Prostate gland (tissue), 2 donors: ENCODE data around the gene ZNF576. TPM values are rescaled to one million over a fixed set of nuclear protein-coding genes. Genes with fewer than 3 reads are reported as not detected.
A peak's percentile ranks its signal among the peaks of the same experiment; 100 is the strongest.

Experiments used
- DNase-seq: peaks from one replicate; pipeline ENCODE4 v3.0.0-alpha.2; 2019; ENCODE audit warnings: low spot score
- H3K27ac ChIP-seq, 2 donors: fragments of 200-600 bp; sonication (generic); 2 replicates each; pipeline ENCODE4 v1.5.1; 2017 to 2019
- H3K27me3 ChIP-seq: fragments of 200-600 bp; sonication (generic); replicated peaks from 2 replicates; pipeline ENCODE4 v1.5.1; 2019; ENCODE audit not compliant: insufficient read depth
- H3K36me3 ChIP-seq, 2 donors: fragments of 200-600 bp; sonication (generic); 1 replicate in 1 of 2; 2 replicates in 1 of 2; pipeline versions ENCODE4 v1.5.1 to v1.8.1; 2017 to 2019
- H3K4me1 ChIP-seq: fragments of 200-600 bp; sonication (generic); replicated peaks from 2 replicates; pipeline ENCODE4 v1.5.1; 2019
- H3K4me3 ChIP-seq, 2 donors: fragments of 200-600 bp; sonication (generic); 2 replicates each; pipeline ENCODE4 v1.5.1; 2017 to 2019
- H3K9me3 ChIP-seq: fragments of 200-600 bp; sonication (generic); 2 replicates; pipeline ENCODE4 v1.5.1; 2017
- POLR2A ChIP-seq: fragments of 450-650 bp; IDR thresholded peaks from one replicate; pipeline ENCODE4 v1.6.1; 2016; ENCODE audit warnings: antibody characterized with exemption, mild to moderate bottlenecking
- POLR2AphosphoS5 ChIP-seq: sonication (generic); formaldehyde crosslinking; IDR thresholded peaks from one replicate; pipeline ENCODE4 v1.6.1; 2017; ENCODE audit warnings: antibody characterized with exemption
- WGBS: methylation state at CpG from one replicate; pipeline ENCODE4 v1.1.5; 2018; 5-methylcytosine and 5-hydroxymethylcytosine counted together
- intact Hi-C: fragments of 100-400 bp; cut with DNase I; formaldehyde crosslinking; loops from one replicate; pipeline ENCODE4 v1.14.2; 2022
- total RNA-seq, 2 donors: library from RNA; depleted of rRNA; stranded (reverse); fragments of >200 nt; gene quantifications; one replicate each; pipeline ENCODE4 v1.1.0, GENCODE V29; 2016
- TF ChIP-seq, protein P1 (sequence below), 4 experiments: fragments of 200-600 bp in 2 of 4; fragments of 450-650 bp in 2 of 4; sonication (generic) in 2 of 4; IDR thresholded peaks; 1 replicate in 3 of 4; 2 replicates in 1 of 4; pipeline ENCODE4 v1.5.1; 2016 to 2019; ENCODE audit warnings: antibody characterized with exemption in 4 of 4, mild to moderate bottlenecking in 2 of 4, moderate library complexity in 2 of 4

ZNF576 gene
- total RNA-seq, 2 donors from 2014 or later: 25.1 to 30.6 TPM

DNA sequence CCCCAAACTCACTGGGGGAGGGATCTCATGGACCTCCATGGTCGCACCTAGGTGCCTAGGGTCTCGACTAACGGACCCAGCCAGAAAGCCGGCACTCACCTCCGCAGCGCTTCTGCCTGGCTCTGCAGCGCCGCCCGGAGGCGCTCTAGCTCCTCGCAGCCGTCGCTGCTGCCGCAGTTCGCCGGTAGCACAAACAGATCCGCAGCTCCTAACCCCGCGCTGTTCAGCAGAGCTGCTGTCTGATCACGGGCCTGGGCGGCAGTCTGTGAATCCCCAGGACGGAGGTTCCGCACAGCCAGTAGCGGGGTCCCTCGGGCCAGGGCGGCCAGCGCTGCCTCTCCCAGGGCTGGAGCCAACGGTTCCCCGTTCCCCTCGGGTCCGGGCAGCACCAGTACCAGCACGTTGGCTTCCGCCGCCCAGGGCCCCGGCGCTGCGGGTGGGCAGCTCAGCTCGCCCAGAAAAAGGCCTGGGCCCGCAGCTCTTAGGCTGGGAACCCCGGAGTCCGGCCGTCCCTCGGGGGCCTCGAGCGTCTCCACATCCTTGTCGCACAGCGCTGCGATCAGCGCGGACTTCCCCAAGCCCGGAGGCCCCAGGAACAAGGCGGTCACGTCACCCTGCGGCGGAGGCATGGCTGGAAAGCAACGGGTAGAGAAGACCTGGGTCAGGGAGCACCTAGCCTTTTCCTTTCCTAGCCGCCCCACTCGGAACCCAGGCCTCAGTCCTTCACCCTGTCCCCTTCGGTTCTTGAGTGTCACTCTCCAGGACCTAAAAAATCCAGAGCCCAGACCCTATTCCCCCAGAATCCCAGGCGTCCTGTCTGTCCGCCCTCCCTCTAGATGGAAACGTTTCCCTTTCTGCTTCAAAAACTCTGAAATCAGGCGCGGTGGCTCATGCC, 1.4 kb upstream of the ZNF576 start:
- H3K9me3 ChIP-seq: no peaks in the 10 kb centered on the region
- peaks cover 0 to 16% of the 10 kb centered on the region in 2 donors for H3K36me3 ChIP-seq
- peak; percentile 43 for DNase-seq
- peak overlapping the region; percentile 32 to 59 for H3K4me3 ChIP-seq
- H3K4me1 ChIP-seq: peaks cover 21% of the 10 kb centered on the region
- WGBS: 2% methylated on average over 50 of the region's 64 CpGs
- H3K27ac ChIP-seq: peak overlapping the region; percentile 94 to 97
- no peaks in the 10 kb centered on the region for H3K27me3 ChIP-seq
- intact Hi-C loops: loop anchor here (2.0 kb wide), 1 partner anchor 60 kb away; no protein-coding TSS in a partner anchor
- TF ChIP-seq, protein P1, sequence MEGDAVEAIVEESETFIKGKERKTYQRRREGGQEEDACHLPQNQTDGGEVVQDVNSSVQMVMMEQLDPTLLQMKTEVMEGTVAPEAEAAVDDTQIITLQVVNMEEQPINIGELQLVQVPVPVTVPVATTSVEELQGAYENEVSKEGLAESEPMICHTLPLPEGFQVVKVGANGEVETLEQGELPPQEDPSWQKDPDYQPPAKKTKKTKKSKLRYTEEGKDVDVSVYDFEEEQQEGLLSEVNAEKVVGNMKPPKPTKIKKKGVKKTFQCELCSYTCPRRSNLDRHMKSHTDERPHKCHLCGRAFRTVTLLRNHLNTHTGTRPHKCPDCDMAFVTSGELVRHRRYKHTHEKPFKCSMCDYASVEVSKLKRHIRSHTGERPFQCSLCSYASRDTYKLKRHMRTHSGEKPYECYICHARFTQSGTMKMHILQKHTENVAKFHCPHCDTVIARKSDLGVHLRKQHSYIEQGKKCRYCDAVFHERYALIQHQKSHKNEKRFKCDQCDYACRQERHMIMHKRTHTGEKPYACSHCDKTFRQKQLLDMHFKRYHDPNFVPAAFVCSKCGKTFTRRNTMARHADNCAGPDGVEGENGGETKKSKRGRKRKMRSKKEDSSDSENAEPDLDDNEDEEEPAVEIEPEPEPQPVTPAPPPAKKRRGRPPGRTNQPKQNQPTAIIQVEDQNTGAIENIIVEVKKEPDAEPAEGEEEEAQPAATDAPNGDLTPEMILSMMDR (IDR thresholded peaks at IDR 0.05): peak; percentile 21 to 84 (median 72)
- TF ChIP-seq POLR2AphosphoS5 (peak; percentile 17), POLR2A (no peak)

DNA sequence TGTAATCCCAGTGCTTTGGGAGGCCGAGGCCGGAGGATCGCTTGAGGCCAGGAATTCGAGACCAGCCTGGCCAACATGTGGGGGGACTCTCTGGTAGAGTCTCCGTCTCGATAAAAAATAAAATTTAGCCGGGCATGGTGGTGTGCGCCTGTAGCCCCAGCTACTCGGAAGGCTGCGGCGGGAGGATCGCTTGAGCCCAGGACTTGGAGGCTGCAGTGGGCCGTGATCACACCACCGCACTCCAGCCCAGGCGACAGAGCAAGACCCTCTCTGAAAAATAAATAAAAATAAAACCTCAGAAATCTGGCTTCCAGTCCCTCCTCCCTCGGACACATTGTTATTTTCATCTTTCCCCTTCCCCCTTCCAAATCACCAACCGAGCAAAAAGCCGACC, 793 bp upstream of the ZNF576 start:
- Histone ChIP-seq H3K27me3 (no peaks in the 10 kb centered on the region), H3K4me3 (peak overlapping the region; percentile 32 to 59), H3K27ac (peak overlapping the region; percentile 94 to 97), H3K36me3 (peaks cover 0 to 16% of the 10 kb centered on the region in 2 donors), H3K4me1 (peaks cover 24% of the 10 kb centered on the region), H3K9me3 (no peaks in the 10 kb centered on the region)
- TF ChIP-seq POLR2A: no peak
- no peak for TF ChIP-seq POLR2AphosphoS5
- TF ChIP-seq, protein P1 (IDR thresholded peaks at IDR 0.05): no peak
- under 1% methylated on average over 18 of the region's 18 CpGs for WGBS
- intact Hi-C loops: loop anchor here (2.0 kb wide), 1 partner anchor 61 kb away; no protein-coding TSS in a partner anchor
- DNase-seq: no peak

DNA sequence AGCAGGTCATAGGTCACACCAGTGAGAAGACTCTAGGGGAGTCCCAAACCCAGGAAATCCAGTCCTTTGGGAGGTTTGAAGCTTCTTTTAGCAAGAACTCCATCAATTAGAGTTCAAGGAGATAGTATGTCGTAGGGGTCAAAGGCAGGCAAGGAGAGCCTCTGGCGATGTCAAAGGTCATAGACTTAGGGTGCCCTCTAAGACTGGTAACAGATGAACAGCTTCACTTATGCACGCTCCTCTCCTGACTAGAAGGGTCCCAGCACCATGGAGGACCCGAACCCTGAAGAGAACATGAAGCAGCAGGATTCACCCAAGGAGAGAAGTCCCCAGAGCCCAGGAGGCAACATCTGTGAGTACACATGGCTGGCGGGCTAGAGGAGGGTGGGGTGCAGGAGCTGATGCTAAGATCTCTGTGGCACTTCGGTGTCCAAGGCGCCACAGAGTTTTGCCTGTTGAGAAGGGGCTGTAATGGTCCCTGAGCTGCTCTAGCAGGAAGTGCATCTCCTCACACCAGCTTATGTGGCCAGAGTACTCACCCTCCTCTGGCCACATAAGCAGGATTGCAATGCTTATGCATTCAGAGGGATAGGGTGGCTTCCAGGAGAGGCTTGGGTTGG, 557 bp downstream of the ZNF576 start:
- intact Hi-C loops: loop anchor here (1.0 kb wide), 1 partner anchor 22 kb away; the partner anchor contains the start of genes PINLYP and XRCC1
- peak overlapping the region; percentile 32 to 59 for H3K4me3 ChIP-seq
- H3K9me3 ChIP-seq: no peaks in the 10 kb centered on the region
- no peak for TF ChIP-seq POLR2A
- TF ChIP-seq, protein P1 (IDR thresholded peaks at IDR 0.05): no peak
- no peak for TF ChIP-seq POLR2AphosphoS5
- H3K27me3 ChIP-seq: no peaks in the 10 kb centered on the region
- H3K4me1 ChIP-seq: peaks cover 30% of the 10 kb centered on the region
- WGBS: 19% methylated on average over 7 of the region's 7 CpGs
- DNase-seq: no peak
- peaks cover 0 to 15% of the 10 kb centered on the region in 2 donors for H3K36me3 ChIP-seq
- peak overlapping the region; percentile 94 to 97 for H3K27ac ChIP-seq

DNA sequence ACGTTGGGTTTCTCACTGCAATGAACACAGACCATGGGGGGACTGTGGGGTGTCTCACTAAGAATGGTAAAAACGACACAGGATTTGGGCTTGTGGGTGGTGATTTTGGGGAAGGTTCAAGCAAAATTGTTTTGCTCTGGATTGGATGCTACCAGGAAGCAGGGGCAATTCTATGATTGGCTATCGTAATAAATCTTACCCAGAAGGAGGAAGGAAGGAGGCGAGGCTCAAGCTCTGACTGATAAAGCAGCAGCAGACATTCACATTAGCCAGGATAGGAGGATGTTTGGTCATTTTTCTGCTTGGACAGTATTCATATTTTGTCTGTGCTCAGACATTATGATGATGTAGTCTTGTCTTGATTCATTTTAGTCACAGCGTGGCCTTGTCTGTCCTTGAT, 1.5 kb downstream of the ZNF576 start:
- intact Hi-C loops: no loop called here
- TF ChIP-seq POLR2A (no peak), POLR2AphosphoS5 (no peak)
- peak overlapping the region in 1 of 2 donors; percentile 97 for H3K27ac ChIP-seq
- H3K4me3 ChIP-seq: no peak overlapping the region
- peaks cover 0 to 6% of the 10 kb centered on the region in 2 donors for H3K36me3 ChIP-seq
- H3K4me1 ChIP-seq: peaks cover 30% of the 10 kb centered on the region
- WGBS: 40% methylated on average over 5 of the region's 5 CpGs
- no peak for DNase-seq
- H3K9me3 ChIP-seq: no peaks in the 10 kb centered on the region
- no peaks in the 10 kb centered on the region for H3K27me3 ChIP-seq
